NCI-H748 treated with DMSO at 0.1 percent for 48 hours (cell line): ENCODE results near the gene KCTD11.

Experiments
- DNase-seq: peaks from one replicate; lab custom pipeline; 2025; lab: John Stamatoyannopoulos, UW

KCTD11 gene

GRCh38 chr17:7374353-7374752, 22.4 kb downstream of the KCTD11 start:
- no peak for DNase-seq

DNA sequence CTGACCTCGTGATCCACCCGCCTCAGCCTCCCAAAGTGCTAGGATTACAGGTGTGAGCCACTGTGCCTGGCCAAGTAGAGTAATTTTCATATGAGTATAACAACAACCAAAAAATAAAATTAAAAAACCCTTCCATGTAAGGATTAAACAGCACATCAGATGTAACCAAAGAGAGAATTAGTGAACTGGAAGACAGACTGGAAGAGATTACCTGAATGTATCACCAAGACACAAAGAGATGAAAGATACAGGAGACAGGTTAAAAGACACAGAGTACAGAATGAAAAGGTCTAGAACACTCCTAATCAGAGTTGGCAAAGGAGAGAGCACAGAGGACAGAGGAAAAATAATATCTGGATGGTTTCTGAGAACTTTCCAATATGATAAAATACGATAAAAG, 27.2 kb downstream of the KCTD11 start:
- no peak for DNase-seq

DNA sequence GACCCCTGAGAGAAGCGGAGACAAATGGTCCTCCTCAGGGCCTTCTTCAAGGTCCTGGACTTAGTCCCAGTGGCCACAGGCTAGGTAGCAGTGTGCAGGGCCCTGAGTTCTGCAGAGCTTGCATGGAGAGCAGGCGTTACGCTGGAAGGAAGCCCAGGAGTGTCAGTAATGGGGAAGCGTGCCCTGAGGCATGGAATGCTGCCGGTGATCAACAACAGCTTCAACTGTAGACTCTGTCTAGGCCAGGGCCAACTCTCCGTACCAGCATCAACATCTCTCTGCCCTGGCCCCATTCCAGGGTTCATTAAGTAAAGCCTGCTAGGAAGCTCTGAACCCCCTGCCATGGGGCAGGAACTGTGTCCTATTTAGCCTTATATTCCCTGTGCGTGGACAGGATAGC, 28.4 kb downstream of the KCTD11 start:
- DNase-seq: peak; percentile 17

DNA sequence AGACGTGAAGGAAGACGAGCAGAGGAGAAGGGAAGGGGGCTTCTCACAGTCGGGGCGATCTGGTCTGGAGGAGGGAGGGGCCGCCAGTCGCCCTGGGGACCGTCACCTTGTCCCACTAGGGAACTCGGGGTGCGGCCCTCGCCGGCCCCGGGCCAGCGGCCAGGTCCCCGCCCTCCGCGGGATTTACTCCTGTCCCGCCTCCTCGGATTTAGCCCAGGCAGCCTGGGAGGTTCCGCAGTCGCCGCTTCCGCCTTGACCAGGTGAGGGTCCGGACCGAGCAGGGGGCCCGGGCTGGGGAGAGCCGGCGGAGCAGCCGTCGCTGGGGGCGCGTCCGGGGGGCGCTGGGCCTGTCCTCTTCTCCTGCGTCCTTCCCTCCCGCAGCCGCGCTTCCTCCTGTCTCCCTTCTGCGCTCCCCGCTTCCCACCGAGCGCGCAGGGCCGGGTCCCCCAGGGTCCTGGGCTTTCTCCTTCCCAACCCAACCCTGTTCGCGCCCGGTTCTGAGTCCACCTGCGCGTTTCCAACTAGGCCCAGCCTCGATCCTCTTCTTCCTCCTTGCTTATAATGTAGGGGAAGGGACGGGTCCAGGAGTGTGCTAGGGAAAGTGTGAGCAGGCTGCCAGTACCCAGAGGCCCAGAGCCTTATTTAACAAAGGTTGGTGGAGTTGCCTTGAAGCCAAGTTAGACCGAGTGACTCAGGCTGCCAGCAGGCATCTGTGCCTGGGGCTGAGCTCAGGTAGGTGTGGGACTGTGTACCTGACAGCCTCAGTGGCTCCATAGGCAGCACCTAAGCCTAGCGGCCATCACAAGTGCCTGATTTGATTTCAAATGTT, 29.1 kb downstream of the KCTD11 start, which contains the start of gene TNK1:
Gene TNK1 (plus strand): TSS at position 235 of the 829 bp plus-strand sequence. CDS start 1,838 bp downstream, outside the sequence.
- DNase-seq: peak; percentile 35

DNA sequence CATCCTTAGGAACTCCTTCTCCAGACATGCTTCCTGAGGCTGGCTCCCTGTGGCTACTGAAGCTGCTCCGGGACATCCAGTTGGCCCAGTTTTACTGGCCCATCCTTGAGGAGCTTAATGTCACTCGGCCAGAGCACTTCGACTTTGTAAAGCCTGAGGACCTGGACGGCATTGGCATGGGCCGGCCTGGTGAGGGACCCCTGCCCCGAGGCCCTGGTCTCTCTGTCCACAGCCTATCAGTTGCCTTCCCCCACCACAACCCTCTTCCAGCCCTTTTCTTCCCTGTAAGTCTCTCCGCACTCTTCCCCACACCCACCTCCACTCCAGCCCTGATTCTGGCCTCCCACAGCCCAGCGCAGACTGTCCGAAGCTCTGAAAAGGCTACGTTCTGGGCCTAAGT, 30.9 kb downstream of the KCTD11 start:
- no peak for DNase-seq

GRCh38 chr17:7383371-7383741, 31.4 kb downstream of the KCTD11 start:
- no peak for DNase-seq

DNA sequence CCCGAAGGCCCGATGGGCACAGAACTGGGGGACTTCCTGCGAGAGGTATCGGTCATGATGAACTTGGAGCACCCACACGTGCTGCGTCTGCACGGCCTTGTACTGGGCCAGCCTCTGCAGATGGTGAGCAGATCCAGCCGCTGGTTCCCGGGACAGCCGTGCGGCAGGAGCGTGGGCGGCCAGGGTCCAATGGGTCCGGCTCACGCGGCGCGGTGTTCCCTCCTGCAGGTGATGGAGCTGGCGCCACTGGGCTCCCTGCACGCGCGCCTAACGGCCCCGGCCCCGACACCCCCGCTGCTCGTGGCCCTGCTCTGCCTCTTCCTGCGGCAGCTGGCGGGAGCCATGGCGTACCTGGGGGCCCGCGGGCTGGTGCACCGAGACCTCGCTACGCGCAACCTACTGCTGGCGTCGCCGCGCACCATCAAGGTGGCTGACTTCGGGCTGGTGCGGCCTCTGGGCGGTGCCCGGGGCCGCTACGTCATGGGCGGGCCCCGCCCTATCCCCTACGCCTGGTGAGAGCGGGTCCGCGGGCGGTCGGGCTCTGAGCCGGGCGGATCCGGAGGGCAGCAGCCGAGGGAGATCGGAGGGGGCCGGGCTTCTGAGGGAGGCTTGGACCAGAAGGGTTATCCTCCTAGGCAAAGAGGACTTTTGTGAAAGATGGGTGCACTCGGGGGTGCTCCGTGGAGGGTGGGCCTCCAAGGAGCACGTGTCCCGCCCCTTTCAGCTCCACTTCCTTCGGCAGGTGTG, 32.0 kb downstream of the KCTD11 start:
- peak; percentile 85 for DNase-seq

DNA sequence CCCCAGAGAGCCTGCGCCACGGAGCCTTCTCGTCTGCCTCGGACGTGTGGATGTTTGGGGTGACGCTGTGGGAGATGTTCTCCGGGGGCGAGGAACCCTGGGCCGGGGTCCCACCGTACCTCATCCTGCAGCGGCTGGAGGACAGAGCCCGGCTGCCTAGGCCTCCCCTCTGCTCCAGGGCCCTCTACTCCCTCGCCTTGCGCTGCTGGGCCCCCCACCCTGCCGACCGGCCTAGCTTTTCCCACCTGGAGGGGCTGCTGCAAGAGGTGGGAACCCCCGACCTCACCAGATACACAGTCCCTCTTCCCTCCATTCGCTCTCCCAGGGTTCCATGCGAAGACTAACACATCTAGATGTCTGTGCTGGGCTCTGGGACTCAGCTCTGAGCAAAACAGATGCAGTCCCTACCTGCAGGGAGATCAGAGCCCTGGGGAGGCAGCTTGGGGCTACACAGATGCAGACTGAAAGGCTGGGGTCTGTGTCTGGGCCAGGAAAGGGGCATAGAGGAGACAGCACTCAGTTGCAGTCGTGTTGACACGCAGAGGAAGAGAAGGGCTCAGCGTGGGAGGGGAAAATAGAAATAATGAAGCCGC, 32.6 kb downstream of the KCTD11 start:
- DNase-seq: no peak

DNA sequence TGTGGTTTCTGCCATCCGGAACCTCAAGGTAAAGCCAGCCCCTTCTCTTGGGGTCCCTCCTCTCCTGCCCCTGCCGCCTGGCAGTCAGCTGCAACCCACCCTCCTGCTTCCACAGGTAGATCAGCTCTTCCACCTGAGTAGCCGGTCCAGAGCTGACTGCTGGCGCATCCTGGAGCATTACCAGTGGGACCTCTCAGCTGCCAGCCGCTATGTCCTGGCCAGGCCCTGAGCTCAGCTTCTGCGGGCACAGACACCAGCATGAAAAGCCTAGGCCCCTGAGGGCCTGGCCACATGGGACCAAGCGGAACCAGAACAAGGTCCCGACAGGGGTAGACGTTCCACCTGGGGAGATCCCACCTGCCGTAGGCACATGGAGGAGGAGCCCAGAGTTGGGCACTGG, 36.9 kb downstream of the KCTD11 start:
- DNase-seq: no peak

GRCh38 chr17:7389924-7390910, 38.3 kb downstream of the KCTD11 start:
- DNase-seq: no peak

DNA sequence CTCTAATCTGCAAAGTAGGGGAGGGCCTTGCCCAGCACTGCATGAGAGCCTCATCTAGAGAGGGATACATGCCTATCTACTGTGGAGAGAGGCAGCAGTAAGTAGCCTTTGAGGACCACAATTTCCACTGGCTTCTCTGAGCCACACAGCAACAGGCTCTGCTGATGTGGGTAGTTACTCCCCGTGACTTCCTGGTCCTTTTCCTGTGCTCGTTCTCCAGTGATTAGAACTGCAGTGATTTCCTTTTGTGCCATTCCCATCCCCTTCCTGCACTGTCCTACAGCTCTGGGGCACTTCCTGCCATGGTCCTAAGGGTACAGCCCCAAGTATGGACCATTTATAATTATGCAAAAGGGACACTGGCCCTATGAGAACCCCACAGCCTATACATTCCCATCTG, 39.3 kb downstream of the KCTD11 start:
- no peak for DNase-seq

DNA sequence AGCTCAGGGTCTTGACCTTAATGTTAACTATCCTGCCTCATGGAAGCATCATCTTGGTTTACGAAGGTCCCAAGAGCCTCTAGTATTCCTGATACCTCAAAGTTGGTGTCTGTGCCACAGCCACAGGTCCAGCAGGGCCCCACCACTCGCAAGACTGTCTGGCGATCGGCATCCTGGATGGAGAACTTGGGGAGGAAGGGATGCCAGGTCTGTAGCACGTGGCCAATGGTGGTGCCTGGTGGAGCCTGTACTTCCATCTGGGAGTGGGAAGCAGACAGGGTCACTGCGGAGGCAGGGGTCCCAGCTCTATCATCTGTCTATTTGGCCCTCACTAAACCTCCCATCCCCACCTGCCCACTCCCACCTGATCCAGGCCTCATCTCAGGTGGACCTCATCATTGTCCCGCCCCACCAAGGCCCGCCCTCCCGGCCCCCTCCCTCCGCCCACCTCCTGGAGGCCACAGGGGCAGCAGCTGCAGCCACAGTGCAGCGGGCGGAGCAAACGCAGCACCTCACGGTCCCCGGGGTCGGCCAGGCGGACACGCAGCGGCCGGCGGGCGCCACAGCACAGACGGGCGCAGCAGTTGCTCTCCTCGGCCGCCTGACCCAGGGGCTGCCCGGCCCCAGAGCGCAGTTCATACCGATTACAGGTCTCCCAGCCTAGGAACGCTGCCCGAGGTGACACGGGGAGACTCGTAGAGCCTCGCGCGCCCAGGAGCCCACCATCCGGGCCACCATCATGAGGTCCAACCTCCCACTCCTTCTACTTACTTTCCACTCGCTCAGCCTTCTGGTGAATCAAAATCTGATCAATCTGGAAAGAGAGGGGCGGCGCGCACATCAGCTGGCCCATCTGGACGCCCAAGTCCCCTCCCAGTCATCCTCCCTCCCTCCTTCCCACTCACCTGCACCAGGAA, 41.0 kb downstream of the KCTD11 start:
- no peak for DNase-seq

GRCh38 chr17:7393613-7394451, 41.9 kb downstream of the KCTD11 start:
- DNase-seq: peak; percentile 77

GRCh38 chr17:7394452-7395191, 42.7 kb downstream of the KCTD11 start, which contains the start of gene PLSCR3:
PLSCR3 (minus strand) TSS chr17:7394525; CDS start chr17:7394110, 415 bp downstream.
- peak; percentile 80 for DNase-seq

DNA sequence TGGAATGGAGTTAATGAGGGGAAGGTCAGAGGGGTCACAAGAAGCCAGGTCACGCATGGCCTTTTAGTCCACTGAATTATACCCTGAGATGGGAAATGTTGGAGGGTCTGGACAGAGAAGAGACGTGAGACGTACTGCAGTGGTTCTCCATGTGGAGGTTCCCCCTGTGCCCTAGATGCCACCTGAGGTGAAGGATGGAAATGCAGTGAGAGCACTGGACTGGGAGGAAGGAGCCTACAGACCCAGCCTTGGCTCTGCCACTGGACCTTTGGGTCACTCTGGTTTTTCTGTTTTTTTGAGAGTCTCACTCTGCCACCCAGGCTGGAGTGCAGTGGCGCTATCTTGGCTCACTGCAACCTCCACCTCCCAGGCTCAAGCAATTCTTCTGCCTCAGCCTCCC, 44.2 kb downstream of the KCTD11 start:
- no peak for DNase-seq

- DNase-seq: no peak
Measured at GRCh38 chr17:7398612-7399011, 46.6 kb downstream of the KCTD11 start.

DNA sequence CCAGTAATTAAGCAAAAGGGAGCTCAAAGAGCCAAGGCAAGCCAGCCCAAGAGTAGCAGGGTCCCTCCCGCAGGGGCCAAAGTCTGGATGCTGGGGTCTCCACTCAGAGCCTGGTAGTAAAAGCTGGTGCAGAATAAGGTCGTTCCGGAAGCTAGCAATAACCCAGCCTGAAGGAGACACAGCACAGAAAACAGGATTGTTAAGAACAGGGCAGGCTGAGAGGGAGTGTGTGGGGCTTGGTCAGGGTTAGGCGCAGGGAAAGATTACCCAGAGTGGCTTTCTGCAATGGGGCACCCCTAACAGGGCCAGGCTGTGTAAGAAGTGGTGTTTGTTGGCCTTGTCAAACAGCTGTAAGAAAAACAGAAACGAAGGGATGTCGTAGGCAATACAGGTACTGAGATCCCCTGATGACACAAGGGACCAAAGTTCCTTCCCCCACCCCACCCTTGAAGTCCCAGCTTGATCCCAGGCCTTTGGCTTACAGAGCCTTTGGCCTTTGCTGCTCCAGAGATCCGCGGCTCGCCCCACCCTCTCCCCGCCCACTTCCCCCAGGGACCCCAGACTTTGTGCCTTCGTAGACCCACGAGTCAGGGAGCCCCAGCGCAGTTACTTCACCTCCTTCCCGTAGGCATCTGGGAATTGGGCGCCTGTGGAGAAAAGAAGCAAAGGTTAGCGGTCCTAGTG, 51.2 kb downstream of the KCTD11 start:
- DNase-seq: peak; percentile 60

DNA sequence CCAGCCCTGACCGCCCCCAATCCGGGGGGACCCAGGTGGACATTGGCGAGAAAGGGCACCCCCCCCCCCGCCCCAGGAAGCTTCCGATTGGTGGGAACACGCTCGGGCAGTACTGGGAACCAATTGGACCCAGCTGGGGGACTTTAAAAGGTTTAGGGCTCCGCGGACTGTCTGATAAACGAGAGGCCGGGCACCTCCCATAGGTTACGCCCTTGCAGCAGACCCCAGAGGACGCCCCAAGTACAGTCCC, 51.7 kb downstream of the KCTD11 start:
- peak; percentile 76 for DNase-seq
